NCI-H748 treated with DMSO at 0.1 percent for 48 hours (cell line): ENCODE results near the gene ZNF487.

Experiments used
- DNase-seq: peaks from one replicate; lab custom pipeline; 2025; lab: John Stamatoyannopoulos, UW

The ZNF487 gene

DNA sequence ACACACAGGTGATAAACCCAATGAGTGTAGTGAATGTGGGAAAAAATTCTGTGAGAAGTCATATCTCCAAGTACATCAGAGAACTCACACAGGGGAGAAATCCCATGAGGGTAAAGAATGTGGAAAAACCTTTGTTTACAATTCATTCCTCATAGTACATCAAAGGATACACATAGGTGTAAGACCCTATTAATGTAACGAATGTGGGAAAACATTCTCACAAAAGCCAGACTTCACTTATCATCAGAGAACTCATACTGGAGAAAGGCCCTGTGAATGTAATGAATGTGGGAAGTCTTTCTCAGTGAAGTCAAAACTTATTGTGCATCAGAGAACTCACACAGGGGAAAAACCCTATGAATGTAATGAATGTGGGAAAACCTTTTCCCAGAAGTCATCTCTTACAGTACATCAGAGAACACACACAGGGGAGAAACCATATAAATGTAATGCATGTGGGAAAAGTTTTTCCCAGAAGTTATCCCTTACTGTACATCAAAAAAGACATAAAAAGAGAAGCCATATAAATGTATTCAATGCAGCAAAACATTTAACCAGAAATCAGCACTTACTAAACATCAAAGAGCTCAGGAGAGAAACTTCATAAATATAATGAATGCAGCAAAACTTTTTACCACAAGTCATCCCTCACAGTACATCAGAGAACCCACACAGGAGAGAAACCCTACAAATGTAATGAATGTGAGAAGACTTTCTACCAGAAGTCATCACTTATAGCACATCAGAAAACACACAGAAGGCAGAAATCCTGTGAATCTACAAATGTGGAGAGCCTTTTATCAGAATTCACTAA is 87.7 kb downstream of the ZNF487 start:
- DNase-seq, result no peak
